ENCODE measurements around the gene AP4M1.

GRCh38 chr7:100082978-100083377 is 18.5 kb upstream of the AP4M1 start:
- TF ChIP-seq EP300 (IDR thresholded peaks at IDR 0.05; ENCODE audit: low read depth): no peak
- TF ChIP-seq POLR2A (IDR thresholded peaks at IDR 0.05): no peak
- TF ChIP-seq, protein P1, sequence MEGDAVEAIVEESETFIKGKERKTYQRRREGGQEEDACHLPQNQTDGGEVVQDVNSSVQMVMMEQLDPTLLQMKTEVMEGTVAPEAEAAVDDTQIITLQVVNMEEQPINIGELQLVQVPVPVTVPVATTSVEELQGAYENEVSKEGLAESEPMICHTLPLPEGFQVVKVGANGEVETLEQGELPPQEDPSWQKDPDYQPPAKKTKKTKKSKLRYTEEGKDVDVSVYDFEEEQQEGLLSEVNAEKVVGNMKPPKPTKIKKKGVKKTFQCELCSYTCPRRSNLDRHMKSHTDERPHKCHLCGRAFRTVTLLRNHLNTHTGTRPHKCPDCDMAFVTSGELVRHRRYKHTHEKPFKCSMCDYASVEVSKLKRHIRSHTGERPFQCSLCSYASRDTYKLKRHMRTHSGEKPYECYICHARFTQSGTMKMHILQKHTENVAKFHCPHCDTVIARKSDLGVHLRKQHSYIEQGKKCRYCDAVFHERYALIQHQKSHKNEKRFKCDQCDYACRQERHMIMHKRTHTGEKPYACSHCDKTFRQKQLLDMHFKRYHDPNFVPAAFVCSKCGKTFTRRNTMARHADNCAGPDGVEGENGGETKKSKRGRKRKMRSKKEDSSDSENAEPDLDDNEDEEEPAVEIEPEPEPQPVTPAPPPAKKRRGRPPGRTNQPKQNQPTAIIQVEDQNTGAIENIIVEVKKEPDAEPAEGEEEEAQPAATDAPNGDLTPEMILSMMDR (IDR thresholded peaks at IDR 0.05): no peak
